GM18858 (cell line): ENCODE results near the gene B3GAT1.

ENCODE experiments used
- ATAC-seq: cut with Tn5 transposase; IDR thresholded peaks from one replicate; pipeline ENCODE4 v1.9.1; 2021; ENCODE audit not compliant: unreplicated experiment

The B3GAT1 gene

DNA sequence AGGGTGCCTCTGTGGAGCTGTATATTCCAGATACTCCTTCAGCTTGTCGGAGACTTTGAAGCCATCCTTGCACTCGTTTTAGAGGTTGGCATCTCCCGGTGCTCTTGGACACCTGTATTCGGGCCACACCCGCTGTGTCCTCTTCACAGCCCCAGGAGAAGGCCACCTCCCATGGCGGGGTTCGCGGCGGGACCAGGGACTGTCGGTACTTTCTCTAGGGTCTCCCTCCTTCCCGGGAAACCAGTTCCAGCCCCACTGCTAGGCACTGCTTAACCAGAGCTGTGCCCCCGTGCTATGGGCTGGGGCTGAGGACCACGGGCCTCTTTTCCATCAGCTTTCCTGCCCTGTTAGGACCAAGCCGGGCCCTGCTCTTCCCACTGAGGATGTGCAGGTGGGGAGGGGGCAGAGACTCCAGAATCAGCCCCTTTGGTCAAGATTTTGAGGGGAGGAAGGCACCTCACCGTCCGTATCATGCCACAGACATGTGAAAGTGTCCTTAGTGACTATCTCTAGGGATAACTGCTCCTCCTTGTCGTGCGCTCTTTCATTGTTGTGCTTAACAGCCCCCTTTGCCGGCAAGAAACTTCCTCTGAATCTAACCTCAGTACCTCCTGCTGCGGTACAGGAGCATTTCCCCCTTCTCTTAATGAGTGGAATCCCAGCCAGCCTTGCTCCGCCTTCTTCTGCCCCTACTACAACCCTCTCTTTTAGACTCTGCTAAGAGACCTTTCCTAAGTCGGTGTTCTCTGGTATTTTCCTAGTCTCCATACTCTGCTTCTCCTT lies 1.2 kb upstream of the B3GAT1 start:
- no peak for ATAC-seq

DNA sequence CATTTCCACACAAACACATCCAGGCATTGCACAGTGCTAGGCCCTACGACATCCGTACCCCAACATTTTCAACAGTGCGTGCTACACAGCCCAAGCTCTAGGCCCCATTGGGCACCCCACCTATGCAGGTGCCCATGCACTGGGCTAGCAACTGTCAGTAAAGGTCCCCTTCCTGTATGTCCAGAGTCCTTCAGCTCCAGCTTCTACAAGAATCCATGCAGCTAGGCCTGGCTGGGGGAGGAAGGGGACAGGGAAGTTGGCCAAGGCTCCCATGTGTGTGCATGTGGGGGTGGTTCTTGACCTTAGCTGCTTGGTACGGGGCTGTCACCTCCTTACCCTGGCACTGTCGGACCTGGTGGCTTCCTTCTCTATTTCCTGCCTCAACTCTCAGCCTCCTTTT lies 1.3 kb downstream of the B3GAT1 start:
- no peak for ATAC-seq

DNA sequence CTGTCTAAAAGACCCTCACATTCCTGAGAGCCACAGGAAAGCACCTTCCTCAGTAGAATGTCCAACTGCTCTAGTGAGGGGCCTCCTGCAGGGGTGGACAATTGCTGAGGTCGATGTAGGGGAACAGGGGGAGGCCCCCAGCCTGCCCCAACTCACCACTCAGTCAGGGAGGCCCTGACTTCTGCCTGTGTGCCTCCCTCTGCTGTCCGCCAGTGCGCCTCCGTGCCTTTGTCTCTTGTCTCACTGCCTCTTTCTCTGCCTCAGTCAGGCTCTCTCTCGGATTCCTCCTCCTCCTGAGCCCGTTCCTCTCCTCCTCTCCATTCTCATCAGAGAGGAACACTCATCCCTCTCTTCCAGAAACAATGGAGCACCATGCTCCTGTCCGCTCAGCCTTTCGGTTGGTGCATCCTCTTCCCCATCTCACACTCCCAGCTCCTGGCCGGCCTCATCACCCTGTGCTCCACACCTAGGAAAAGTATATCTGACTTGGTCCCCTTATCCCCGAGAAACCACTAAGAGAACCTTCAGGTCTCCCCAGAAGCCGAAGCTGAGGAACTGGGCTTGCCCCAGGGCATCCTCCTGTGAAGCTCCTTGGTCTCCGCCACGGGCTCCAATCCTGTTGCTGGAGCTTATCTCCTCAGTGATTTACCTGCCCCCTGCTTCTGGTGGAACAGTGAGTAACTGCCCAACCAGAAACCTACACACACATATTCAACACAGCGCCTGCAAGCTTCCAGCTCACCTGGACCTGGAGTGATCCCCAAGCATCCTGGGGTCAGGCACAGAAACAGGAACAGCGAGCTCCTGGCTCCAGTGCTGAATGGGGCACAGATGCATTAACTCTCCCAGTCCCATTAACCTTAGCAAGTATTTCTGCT lies 2.3 kb downstream of the B3GAT1 start:
- no peak for ATAC-seq

DNA sequence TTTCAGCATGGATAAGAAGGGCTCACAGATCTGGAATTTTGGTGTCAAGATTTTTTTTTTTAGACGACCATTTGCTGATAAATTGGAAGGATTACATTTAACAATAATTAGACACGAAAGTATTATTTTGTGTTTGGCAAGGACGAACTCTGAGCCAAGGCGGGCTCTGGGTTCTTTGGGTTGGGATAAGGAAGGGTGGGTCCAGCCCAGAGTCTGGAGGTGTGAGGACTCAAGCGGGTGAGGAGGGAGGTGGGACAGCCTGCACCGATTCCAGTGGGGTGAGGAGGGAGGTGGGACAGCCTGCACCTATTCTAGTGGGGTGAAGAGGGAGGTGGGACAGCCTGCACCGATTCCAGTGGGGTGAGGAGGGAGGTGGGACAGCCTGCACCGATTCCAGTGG lies 4.1 kb downstream of the B3GAT1 start:
- no peak for ATAC-seq

DNA sequence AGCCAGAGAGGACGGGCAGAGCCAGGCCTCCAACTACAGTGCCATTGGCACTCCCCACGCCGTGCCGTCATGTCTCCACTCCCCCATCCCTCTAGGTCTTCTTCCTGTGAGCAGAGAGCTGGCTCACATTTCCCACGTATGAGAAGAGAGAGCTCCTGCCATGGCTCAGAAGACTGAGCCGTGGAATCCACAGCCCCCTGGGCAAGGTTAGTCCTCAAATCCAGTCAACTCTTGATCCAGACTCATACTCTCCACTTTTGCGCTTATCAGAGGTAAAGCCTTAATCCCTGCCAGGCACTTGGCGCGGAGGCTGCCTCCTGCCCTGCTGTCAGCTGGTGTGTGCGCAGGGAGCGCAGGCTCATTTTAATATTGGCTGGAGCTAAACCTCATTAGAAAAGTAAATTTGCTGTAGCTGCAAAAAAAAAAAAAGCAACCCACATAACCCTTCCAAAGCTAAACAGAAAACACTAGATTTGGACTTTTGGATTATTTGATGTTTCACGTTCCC lies 4.7 kb downstream of the B3GAT1 start:
- no peak for ATAC-seq

DNA sequence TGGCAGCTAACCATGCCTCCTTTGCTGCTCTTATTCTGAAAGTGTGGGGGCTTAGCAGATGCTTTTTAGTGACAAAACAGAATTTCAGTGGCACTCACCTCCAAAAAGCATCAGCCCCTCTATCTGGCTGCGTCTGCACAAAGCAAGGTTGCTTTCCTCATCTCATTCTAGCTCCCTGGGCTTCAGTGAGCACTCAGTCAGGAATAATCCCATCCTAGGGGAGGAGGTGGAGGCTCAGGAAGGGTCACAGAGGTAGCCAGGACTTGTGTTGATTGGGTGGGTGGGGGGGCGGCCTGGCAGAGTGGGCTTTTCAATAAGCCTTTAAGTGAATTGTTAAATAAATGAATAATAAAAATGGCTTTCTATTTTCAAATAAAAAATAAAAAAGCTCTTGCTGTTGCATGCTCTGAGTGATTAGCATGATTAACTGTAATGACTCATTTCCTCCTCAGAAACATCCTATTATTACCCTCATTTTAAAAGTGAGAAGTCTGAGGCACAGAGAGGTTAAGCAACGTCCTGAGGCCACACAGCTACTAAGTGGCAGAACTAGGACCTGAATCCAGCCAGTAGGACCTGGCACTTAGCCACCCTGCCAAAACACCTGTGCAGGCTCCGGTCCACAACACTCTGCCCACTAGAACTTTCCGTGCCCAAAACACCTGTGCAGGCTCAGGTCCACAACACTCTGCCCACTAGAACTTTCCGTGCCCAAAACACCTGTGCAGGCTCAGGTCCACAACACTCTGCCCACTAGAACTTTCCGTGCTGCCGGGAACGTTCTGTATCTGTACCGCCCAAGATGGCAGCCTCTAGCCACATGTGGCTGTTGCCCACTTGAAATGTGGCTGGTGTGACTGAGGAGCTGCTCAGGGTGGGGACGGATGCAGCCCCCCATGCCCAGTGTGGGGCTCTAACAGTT lies 5.5 kb downstream of the B3GAT1 start:
- ATAC-seq, result no peak

DNA sequence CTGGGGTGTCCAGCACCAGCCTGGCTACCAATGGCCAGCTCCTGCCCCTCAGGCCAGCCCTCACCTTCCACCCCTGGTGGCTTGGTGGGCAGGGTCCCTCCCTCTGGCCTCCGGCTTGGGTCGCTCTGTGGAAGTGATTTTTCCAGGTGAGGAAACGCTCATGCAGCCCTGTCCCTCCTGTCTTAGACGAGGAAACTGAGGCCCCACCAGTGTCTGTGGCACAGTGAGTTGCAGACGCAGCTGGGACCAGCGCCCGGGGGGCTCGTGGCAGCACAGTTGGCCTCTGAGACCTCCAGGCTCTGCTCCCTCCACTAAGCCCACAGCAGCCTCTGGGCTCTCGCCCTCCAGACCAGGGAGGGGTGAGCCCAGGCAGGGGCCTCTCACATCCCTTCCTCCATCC lies 6.2 kb downstream of the B3GAT1 start:
- no peak for ATAC-seq

DNA sequence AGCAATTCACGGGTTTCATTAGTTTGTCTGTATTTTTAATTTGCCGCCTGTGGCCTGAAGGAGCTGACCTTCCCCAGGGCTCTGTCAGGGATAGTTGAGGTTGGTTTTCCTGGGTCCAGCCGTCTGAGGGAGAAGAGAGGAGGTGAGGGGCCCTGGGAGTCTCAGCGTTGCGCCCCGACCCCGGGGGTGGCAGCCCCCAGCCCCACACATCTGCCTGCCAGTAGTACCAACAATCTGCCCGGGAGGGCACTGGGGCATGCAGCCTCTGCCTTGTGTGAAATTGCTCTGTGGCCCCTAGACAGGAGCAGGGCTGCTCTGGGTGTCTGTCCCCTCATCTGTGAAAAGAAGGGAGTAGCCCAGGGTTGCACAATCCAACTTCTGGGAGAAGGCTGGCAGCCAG lies 6.6 kb downstream of the B3GAT1 start:
- no peak for ATAC-seq

DNA sequence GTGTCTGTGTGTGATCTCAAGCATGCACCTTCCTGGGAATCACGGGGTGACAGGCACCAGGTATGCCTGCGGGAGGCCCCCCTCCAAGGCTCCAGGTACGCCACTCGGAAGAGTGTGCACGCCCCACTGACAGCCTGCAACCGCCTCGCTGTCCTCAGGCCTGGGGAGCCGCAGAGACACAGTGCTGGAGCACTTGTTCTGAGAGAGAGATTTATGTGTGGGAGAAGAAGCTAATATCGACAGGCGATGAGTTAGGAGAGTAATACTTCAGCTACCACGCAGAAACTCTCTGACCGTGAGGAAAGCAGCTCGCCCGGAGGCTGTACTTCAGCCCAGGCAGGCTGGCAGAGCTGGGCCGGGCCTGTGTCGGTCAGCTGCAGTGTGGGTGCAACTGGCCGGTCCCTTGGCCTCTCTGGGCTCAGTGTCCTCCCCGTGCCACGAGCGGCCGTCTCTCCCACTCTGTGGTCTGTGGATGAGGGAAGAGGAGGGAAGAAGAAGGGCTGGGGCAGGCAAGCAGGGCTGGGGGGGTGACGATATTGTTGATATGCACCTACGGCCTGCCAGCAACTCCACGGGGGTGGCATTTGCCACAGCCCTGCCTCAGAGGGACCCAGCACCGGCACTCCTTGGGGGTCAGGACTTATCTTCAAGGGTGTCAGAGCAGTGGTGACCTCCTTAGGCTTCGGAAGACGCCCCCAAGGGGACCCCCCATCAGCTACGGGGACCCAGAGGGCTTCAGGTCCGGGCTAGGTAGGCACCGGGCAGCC lies 7.3 kb downstream of the B3GAT1 start:
- ATAC-seq, result no peak

DNA sequence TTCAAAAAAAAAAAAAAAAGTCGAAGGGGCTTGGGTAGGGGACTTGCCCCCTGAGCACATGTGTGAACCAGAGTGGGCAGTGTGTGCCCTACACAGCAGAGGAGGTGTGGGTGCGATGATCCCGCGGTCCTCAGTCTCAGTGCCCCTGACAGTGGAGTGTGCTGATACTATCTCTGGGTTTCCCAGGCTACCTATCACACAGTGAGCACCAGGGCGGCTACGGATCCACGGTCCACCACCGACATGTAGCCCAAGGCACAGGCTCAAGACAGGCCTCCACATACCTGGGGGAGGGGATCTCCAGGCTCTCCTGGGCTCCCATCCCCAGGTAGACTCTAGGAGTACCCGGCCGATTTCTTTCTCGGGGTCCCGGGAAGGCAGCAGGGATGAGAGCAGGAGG lies 9.1 kb downstream of the B3GAT1 start:
- no peak for ATAC-seq

DNA sequence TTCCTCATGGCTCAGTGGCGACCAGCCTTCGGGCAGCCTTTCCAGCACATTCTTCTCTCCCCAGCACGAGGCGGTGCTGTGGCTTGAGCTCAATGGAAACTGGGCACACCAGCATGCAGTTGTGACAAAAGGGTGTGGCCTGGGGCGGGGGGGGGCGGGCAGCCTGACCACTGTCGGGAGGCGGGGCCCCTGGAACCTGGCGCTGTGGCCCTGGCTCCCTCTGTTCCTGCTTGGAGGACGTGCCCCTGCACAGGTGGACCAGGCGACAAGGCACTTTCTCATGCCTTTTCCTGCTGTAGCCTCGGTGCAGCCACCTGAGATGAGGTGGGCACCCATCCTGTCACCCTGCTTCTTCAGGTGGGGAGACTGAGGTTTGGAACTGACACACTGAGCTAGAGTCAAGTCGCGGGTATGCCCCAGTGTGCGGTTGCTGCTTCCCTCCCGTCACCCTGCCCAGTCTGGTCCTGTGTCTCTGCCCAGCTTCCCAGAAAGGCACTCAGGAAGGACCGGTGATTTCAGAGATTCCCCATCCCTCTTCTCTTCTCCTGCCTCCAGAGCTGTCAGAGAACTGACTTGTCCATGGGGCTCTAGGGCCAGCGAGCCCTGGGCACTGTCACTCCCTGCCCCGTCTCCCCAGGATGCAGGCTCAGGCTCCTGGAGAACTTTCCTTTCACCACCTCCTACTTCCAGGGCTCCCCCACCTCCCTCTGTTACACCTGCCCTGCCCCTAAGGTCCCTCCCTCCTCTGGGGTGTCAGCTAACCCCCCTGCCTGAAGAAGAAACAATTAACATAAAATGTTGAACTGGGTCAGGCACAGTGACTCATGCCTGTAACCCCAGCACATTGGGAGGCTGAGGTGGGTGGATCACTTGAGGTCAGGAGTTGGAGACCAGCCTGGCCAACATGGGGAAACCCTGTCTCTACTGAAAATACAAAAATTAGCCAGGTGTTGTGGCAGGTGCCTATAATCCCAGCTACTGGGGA lies 9.9 kb downstream of the B3GAT1 start:
- no peak for ATAC-seq

DNA sequence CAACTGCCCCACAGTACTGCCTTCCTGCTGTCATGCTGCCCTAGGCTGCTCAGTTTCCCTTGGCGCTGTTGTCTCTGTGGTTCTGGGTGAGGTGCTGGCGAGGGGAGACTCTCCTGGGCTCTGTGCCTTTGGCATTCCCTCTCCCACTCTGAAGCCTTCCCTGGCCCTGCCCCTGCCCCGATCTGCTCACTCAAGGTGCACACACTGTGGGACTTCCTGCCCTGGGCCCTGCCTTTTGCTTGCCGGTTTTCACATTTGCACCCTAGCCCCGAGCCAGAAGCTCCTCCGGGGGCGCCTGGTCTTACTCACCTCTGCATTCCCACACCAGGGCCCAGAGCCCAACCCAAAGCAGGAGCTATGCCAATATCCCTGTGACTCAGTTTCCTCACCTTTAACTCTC lies 12.0 kb downstream of the B3GAT1 start:
- no peak for ATAC-seq

DNA sequence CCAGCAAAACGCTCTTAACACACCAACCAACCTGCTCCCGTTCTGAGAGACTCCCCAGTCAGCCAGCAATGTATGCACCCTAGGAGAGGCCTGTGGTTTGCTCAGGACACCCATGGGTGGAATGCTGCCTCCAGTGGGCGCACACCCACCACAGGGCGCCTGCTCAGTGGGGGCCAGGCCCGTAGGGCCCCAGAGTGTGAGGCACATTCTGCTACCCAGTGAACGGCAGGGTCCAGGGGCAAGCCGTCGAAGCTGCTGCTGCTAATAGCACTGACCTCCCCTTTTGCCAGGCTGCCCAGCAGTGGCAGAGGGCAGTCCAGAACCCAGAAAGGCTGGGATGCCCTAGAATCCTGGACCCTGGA lies 12.8 kb downstream of the B3GAT1 start:
- ATAC-seq, result no peak

DNA sequence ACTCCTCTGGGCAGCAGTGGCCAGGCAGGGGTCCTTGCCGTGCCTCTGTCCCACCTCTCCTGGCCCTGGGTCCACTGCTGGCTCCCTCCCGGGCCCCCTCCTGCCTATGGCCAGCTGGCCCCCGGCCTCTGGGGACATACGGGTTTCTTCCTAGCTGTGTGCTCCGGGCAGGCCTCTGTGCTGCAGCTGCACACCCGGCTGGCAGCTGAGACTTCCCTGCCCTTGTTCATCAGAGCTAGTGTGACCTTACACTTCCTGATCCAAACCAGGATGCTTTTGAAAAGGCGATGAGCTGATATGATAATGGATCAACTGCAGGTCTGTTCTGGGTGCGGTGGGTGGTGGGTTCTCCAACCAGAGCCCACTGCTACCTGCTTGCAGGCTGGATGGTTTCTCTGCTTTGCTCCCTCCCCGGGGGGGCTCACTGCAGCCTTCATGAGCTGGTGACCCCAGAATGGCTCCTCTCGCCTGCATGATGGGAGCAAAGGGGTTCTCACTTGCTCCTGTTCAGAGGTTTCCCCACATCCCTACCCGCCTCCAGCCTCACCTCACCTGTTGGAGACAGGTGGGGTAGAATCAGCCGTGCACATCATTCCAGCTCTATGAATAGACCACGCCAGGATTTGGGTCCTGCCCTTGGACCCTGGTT lies 13.3 kb downstream of the B3GAT1 start:
- ATAC-seq, result no peak

DNA sequence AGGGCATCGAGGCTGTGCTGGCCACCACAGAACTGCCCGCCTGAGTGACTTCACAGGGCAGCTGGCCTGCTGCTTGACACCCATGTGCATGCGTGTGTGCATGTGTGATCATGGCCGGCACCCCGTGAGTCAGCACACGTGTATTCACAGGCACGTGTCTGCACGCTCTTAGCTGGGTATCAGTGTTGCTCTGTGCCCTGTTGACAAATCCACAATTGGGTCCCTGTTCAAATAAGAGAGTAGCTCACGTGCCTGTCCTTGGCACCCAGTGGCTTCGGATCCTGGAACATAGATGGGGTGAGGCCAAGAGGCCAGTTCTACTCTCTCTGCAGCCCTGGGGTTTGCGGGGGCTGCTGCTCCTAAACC lies 14.0 kb downstream of the B3GAT1 start:
- no peak for ATAC-seq

DNA sequence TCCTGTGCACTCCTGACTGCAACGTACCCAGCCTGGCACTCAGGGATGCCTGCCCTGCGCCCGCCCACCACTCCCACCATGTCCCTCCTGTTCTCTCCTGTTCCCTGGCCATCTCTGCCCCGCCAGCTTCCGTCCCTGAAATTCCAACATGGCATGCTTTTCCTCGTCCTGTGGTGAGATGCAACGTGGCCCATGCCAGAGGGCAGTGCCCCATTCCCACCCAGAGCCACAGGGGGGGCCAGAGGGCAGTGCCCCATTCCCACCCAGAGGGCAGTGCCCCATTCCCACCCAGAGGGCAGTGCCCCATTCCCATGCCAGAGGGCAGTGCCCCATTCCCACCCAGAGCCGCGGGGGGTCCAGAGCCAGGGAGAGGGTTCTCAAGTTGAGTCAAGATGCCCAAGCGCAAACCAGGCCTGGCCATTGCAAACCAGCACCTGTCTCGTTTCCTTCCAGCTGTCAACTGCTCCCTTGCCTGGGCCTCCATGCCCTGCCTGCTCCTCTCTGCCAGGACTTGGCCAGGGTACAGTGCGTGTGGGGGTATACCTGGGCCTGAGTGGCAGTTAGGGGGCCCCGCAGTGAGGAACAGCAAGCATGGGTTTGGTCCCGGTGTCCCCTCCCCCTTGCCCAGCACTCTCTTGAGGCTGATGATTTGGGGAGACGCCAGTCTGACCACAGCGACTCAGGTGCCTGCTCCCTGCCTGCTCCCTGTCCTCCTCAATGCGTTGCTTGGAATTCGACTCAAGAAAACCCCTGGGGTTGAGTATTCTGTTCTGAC lies 14.6 kb downstream of the B3GAT1 start:
- no peak for ATAC-seq

DNA sequence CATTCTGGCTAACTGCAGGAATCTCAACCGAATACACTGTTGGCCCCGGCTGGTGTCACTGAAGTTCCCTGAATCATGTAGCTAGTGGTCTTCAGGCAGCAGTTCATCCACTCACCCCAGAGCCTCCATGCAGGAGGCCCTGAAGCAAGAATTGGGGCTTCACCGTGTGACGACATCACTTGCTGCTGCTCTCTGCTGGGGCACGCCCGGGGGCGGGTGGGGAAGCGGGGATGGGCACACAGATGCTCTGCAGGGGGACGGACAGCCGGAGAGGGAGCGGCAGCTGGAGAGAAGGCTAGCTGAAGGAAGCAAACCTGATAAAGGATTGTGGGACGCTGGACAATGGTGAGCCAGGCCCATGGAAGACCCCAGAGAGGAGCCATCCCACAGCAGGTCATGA lies 17.0 kb downstream of the B3GAT1 start:
- ATAC-seq, result no peak

DNA sequence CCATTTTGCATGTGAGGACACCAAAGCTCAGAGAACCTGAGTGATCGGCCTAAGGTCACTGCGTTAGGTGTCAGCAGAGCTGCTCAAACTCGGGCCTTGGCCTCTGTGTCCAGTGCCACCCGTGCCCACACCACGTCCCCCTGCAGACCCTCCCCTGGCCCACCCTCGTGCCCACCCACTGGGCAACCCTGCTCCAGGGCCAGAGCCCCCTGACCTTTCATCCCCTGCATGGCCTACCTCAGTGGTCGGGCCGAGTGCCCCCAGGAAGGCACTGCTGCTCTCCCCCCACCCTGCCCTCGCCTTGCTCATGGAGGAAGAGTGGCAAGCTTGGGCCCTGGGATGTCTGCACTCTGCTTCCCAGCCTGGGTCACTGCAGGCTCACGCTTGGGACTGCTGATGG lies 17.7 kb downstream of the B3GAT1 start:
- ATAC-seq, result no peak
